IMR-90 (cell line): ENCODE measurements around the gene THAP2. TPM values are rescaled to one million over a fixed set of nuclear protein-coding genes. Genes with fewer than 3 reads are reported as not detected.

ENCODE experiments used
- ATAC-seq: fragments of 200-7000 bp; cut with Tn5 transposase; 2 replicates; pipeline ENCODE4 v1.9.1; 2020; ENCODE audit warnings: low read depth, mild to moderate bottlenecking, moderate library complexity
- BruUV-seq: library from RNA; stranded (reverse); fragments of 400-500 nt; replicated peaks from 2 replicates; lab custom pipeline; 2021; lab: Mats Ljungman, UMichigan
- CTCF ChIA-PET: fragments of 300-600 bp; formaldehyde crosslinking; extraction: SDS; loops from one replicate; lab custom pipeline; 2021; ENCODE audit warnings: antibody characterized with exemption; lab: Yijun Ruan, JAX
- POLR2A ChIA-PET: fragments of 300-600 bp; sonication (Branson Sonifier 250); formaldehyde crosslinking; loops from one replicate; lab custom pipeline; 2022; ENCODE audit warnings: antibody characterized with exemption; ENCODE audit not compliant: unreplicated experiment; lab: Charles Lee
- DNase-seq: peaks from one replicate; pipeline ENCODE4 v3.0.0; 2013
- H2AFZ ChIP-seq: replicated peaks from 2 replicates; pipeline ENCODE3; 2013; ENCODE audit warnings: low read length, mild to moderate bottlenecking; ENCODE audit not compliant: poor library complexity
- H2AK5ac ChIP-seq: 2 replicates; pipeline ENCODE4 v1.6.1; 2013; ENCODE audit warnings: low read depth, low read length, inconsistent platforms
- H2AK9ac ChIP-seq: replicated peaks from 2 replicates; pipeline ENCODE3; 2013; ENCODE audit warnings: mild to moderate bottlenecking, low read depth, low read length, moderate library complexity; ENCODE audit not compliant: poor library complexity
- H2BK120ac ChIP-seq: 2 replicates; pipeline ENCODE4 v1.6.1; 2013; ENCODE audit warnings: low read depth, low read length, inconsistent platforms
- H2BK15ac ChIP-seq: 3 replicates; pipeline ENCODE4 v1.6.1; 2013; ENCODE audit warnings: low read depth, low read length, inconsistent platforms
- H2BK20ac ChIP-seq: 2 replicates; pipeline ENCODE4 v1.6.1; 2013; ENCODE audit warnings: low read depth, mild to moderate bottlenecking, inconsistent platforms, low read length, moderate library complexity
- H2BK5ac ChIP-seq: 2 replicates; pipeline ENCODE4 v1.6.1; 2013; ENCODE audit warnings: mild to moderate bottlenecking, low read depth, low read length, inconsistent platforms; ENCODE audit not compliant: poor library complexity, severe bottlenecking
- H3K14ac ChIP-seq: replicated peaks from 2 replicates; pipeline ENCODE4 v1.6.1; 2013; ENCODE audit warnings: low read depth, low read length, inconsistent platforms
- H3K18ac ChIP-seq: 2 replicates; pipeline ENCODE4 v1.6.1; 2013; ENCODE audit warnings: low read depth, low read length, control low read depth
- H3K23ac ChIP-seq: 2 replicates; pipeline ENCODE4 v1.6.1; 2013; ENCODE audit warnings: low read depth, low read length, inconsistent platforms
- H3K27ac ChIP-seq: 2 replicates; pipeline ENCODE4 v1.5.1; 2013; ENCODE audit warnings: mild to moderate bottlenecking, control low read depth, low read length; ENCODE audit not compliant: insufficient read depth
- H3K27me3 ChIP-seq: 2 replicates; pipeline ENCODE4 v1.6.1; 2013; ENCODE audit warnings: low read length; ENCODE audit not compliant: control insufficient read depth, insufficient read depth
- H3K36me3 ChIP-seq: 2 replicates; pipeline ENCODE4 v1.6.1; 2013; ENCODE audit warnings: low read length, mixed read lengths; ENCODE audit not compliant: control insufficient read depth, insufficient read depth
- H3K4ac ChIP-seq: 2 replicates; pipeline ENCODE4 v1.6.1; 2013; ENCODE audit warnings: low read depth, low read length, inconsistent platforms
- H3K4me1 ChIP-seq: 2 replicates; pipeline ENCODE4 v1.6.1; 2013; ENCODE audit warnings: low read length, mixed read lengths; ENCODE audit not compliant: control insufficient read depth, insufficient read depth
- H3K4me2 ChIP-seq: 2 replicates; pipeline ENCODE4 v1.6.1; 2013; ENCODE audit warnings: low read depth, mild to moderate bottlenecking, control low read depth, low read length, moderate library complexity
- H3K4me3 ChIP-seq: 2 replicates; pipeline ENCODE4 v1.5.1; 2013; ENCODE audit warnings: low read depth, mild to moderate bottlenecking, control low read depth, low read length, moderate library complexity; ENCODE audit not compliant: insufficient read depth
- H3K56ac ChIP-seq: 2 replicates; pipeline ENCODE4 v1.6.1; 2013; ENCODE audit warnings: low read length, inconsistent platforms; ENCODE audit not compliant: insufficient read depth; ENCODE audit errors: extremely low read depth
- H3K79me1 ChIP-seq, 2 experiments: 2 replicates each; pipeline ENCODE4 v1.6.1; 2013; ENCODE audit warnings: low read length in 2 of 2, inconsistent platforms in 1 of 2, low read depth in 1 of 2
- H3K9ac ChIP-seq: 2 replicates; pipeline ENCODE4 v1.6.1; 2013; ENCODE audit warnings: low read depth, low read length, control low read depth
- H3K9me1 ChIP-seq: 2 replicates; pipeline ENCODE4 v1.6.1; 2013; ENCODE audit warnings: low read length, inconsistent platforms; ENCODE audit not compliant: insufficient read depth
- H3K9me3 ChIP-seq: 2 replicates; pipeline ENCODE4 v1.6.1; 2013; ENCODE audit warnings: low read length; ENCODE audit not compliant: control insufficient read depth, insufficient read depth
- H4K20me1 ChIP-seq: 2 replicates; pipeline ENCODE4 v1.6.1; 2013; ENCODE audit warnings: low read length, inconsistent platforms; ENCODE audit not compliant: insufficient read depth
- H4K5ac ChIP-seq: 2 replicates; pipeline ENCODE4 v1.6.1; 2013; ENCODE audit warnings: mild to moderate bottlenecking, low read depth, low read length, control low read depth
- H4K8ac ChIP-seq, 2 experiments: 2 replicates each; pipeline ENCODE4 v1.6.1; 2013; ENCODE audit warnings: low read depth in 2 of 2, low read length in 2 of 2, control low read depth in 1 of 2, inconsistent platforms in 1 of 2
- H4K91ac ChIP-seq: 2 replicates; pipeline ENCODE4 v1.6.1; 2013; ENCODE audit warnings: low read depth, low read length, inconsistent platforms; ENCODE audit not compliant: insufficient read depth
- CEBPB ChIP-seq: IDR thresholded peaks from 2 replicates; pipeline ENCODE4 v1.6.1; 2012; ENCODE audit warnings: low read depth, low read length, improper control_type of control experiment
- CHD1 ChIP-seq: IDR thresholded peaks from 2 replicates; pipeline ENCODE4 v1.6.1; 2012; ENCODE audit warnings: low read depth, low read length, improper control_type of control experiment
- CTCF ChIP-seq: conservative IDR thresholded peaks from 2 replicates; pipeline ENCODE4 v1.5.1; 2012; ENCODE audit warnings: mild to moderate bottlenecking, low read depth, low read length, improper control_type of control experiment
- MAFK ChIP-seq: IDR thresholded peaks from 2 replicates; pipeline ENCODE4 v1.6.1; 2012; ENCODE audit warnings: low read depth, low read length, improper control_type of control experiment
- MAZ ChIP-seq: IDR thresholded peaks from 2 replicates; pipeline ENCODE4 v1.6.1; 2012; ENCODE audit warnings: low read depth, mild to moderate bottlenecking, low read length, improper control_type of control experiment, moderate library complexity, borderline replicate concordance
- MXI1 ChIP-seq: IDR thresholded peaks from 2 replicates; pipeline ENCODE4 v1.6.1; 2012; ENCODE audit warnings: low read depth, mild to moderate bottlenecking, low read length, moderate library complexity, borderline replicate concordance
- NFE2L2 ChIP-seq: fragments of 150-350 bp; IDR thresholded peaks from 2 replicates; pipeline ENCODE4 v1.6.1; 2016; ENCODE audit warnings: low read depth, mild to moderate bottlenecking, low read length
- POLR2A ChIP-seq: IDR thresholded peaks from 2 replicates; pipeline ENCODE4 v1.6.1; 2012; ENCODE audit warnings: mild to moderate bottlenecking, low read depth, low read length
- RAD21 ChIP-seq: IDR thresholded peaks from 2 replicates; pipeline ENCODE4 v1.6.1; 2012; ENCODE audit warnings: low read length, improper control_type of control experiment
- RFX5 ChIP-seq: IDR thresholded peaks from 2 replicates; pipeline ENCODE4 v1.8.0; 2012; ENCODE audit warnings: low read depth, mild to moderate bottlenecking, low read length, moderate library complexity
- SMC3 ChIP-seq: fragments of 150-350 bp; IDR thresholded peaks from 2 replicates; pipeline ENCODE4 v1.6.1; 2016; ENCODE audit warnings: low read depth, mild to moderate bottlenecking, antibody characterized with exemption, low read length, moderate library complexity
- USF2 ChIP-seq: fragments of 150-350 bp; IDR thresholded peaks from 2 replicates; pipeline ENCODE4 v1.6.1; 2017; ENCODE audit warnings: mild to moderate bottlenecking, antibody characterized with exemption, low read length, low read depth
- WGBS, 2 experiments: methylation state at CpG; one replicate each; pipeline versions ENCODE4 v1.1.5 to v1.1.7; 2013; ENCODE audit warnings: missing lambda C conversion rate in 2 of 2; ENCODE audit not compliant: insufficient read length in 1 of 2; ENCODE audit errors: extremely low coverage in 2 of 2; 5-methylcytosine and 5-hydroxymethylcytosine counted together
- dilution Hi-C: fragments of 300-500 bp; cut with HindIII; formaldehyde crosslinking; loops from one replicate; pipeline ENCODE4 v1.14.3; 2018; ENCODE audit warnings: low sequenced_read_pairs; ENCODE audit not compliant: unreplicated experiment
- in situ Hi-C: fragments of 300-500 bp; cut with MboI; formaldehyde crosslinking; loops from 3 replicates; pipeline ENCODE4 v1.14.3; 2019; ENCODE audit warnings: low sequenced_read_pairs, inconsistent platforms, mixed read lengths
- intact Hi-C: fragments of 100-400 bp; cut with micrococcal nuclease; formaldehyde crosslinking; loops from 2 replicates; pipeline ENCODE4 v1.10.0; 2022
- polyA plus RNA-seq, 3 experiments: library from polyadenylated mRNA; depleted of rRNA; stranded (reverse); fragments of >200 nt; gene quantifications; 2 replicates each; pipeline ENCODE4 v1.2.3, GENCODE V29; 2012; ENCODE audit warnings: low replicate concordance in 1 of 3
- total RNA-seq: library from RNA; depleted of rRNA; stranded (reverse); fragments of >200 nt; gene quantifications from 2 replicates; pipeline ENCODE4 v1.2.3, GENCODE V29; 2012
- TF ChIP-seq, protein P1 (sequence below): fragments of 150-350 bp; IDR thresholded peaks from 2 replicates; pipeline ENCODE4 v1.6.1; 2016; ENCODE audit warnings: low read depth, mild to moderate bottlenecking, low read length, moderate library complexity, borderline replicate concordance

Gene THAP2
- total and polyA plus RNA-seq, 2 of the 4 experiments (the other 2 are of a cell fraction) = 1.4 to 2.5 TPM

GRCh38 chr12:71703206-71703605 is 39.1 kb downstream of the THAP2 start:
- Histone ChIP-seq H3K4ac (no peak overlapping the region), H4K5ac (no peak overlapping the region), H3K27ac (no peak overlapping the region), H3K23ac (no peak overlapping the region), H2BK120ac (no peak overlapping the region), H3K56ac (no peak overlapping the region), H2AK9ac (no peak overlapping the region), H3K9me1 (no peaks in the 10 kb centered on the region), H3K18ac (no peak overlapping the region), H3K9ac (no peak overlapping the region), H3K36me3 (peaks cover 4% of the 10 kb centered on the region), H2AFZ (no peak overlapping the region), H4K20me1 (no peaks in the 10 kb centered on the region), H2AK5ac (no peak overlapping the region), H2BK20ac (no peak overlapping the region), H2BK5ac (no peak overlapping the region), H4K8ac (no peak overlapping the region), H3K4me2 (no peak overlapping the region), H3K27me3 (no peaks in the 10 kb centered on the region), H2BK15ac (no peak overlapping the region), H4K91ac (no peak overlapping the region), H3K4me3 (no peak overlapping the region), H3K14ac (no peak overlapping the region), H3K79me1 (no peaks in the 10 kb centered on the region), H3K4me1 (no peaks in the 10 kb centered on the region), H3K9me3 (no peaks in the 10 kb centered on the region)
- ATAC-seq (no peak), DNase-seq (no peak)
- ChIA-PET CTCF (interaction anchor here (0.7 kb wide), 1 partner anchor 1743 kb away, joined by 4 read pairs; no protein-coding TSS in a partner anchor), POLR2A (interaction anchor here (0.6 to 1.4 kb wide), 2 partner anchors 17 to 20 kb away, joined by 3 to 4 read pairs; partner anchors contain the start of gene TMEM19)
- no TSS peak for BruUV-seq
- intact Hi-C loops = no loop called here
- in situ Hi-C loops = no loop called here
- TF ChIP-seq MXI1 (no peak), POLR2A (no peak), CHD1 (no peak), RFX5 (no peak), RAD21 (no peak), MAZ (no peak), CTCF (no peak), MAFK (no peak), CEBPB (no peak), SMC3 (no peak), NFE2L2 (no peak), USF2 (no peak)
- TF ChIP-seq, protein P1, sequence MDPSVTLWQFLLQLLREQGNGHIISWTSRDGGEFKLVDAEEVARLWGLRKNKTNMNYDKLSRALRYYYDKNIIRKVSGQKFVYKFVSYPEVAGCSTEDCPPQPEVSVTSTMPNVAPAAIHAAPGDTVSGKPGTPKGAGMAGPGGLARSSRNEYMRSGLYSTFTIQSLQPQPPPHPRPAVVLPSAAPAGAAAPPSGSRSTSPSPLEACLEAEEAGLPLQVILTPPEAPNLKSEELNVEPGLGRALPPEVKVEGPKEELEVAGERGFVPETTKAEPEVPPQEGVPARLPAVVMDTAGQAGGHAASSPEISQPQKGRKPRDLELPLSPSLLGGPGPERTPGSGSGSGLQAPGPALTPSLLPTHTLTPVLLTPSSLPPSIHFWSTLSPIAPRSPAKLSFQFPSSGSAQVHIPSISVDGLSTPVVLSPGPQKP = no peak
- WGBS, 2 experiments = no CpG with 5 or more reads among the region's 2 CpGs
- dilution Hi-C loops = loop anchor here (25.0 kb wide), 1 partner anchor 291 kb away; no protein-coding TSS in a partner anchor
